GM12801 (cell line): Measurements from ENCODE around the gene SSR3.

ENCODE experiments used
- TF ChIP-seq, protein P1 (sequence below): IDR thresholded peaks from one replicate; pipeline ENCODE4 v1.5.1; 2011; ENCODE audit warnings: control low read depth; ENCODE audit not compliant: insufficient read length; ENCODE audit errors: extremely low read depth

Gene SSR3

DNA sequence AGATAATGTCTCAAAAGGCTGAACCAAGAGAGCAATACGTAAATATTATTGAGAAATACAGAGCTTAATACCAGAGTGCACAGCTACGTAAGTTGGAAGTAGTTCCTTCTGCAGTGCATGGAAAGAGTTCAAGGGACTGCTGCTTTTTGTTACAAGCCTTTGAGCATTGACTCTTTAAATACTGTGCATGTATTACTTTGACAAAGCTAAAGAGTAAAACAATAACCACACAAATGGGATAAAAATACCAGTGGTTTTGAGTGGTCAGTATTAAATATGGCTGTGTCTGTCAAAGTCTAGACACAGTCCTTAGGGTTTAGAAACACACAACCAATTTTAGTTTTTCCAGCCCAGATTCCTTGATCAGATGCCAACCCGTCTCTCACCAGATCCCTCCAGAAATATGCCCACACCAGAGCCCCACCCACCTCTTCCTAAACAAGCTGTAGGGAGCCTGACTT lies 62.1 kb downstream of the SSR3 start:
- TF ChIP-seq, protein P1, sequence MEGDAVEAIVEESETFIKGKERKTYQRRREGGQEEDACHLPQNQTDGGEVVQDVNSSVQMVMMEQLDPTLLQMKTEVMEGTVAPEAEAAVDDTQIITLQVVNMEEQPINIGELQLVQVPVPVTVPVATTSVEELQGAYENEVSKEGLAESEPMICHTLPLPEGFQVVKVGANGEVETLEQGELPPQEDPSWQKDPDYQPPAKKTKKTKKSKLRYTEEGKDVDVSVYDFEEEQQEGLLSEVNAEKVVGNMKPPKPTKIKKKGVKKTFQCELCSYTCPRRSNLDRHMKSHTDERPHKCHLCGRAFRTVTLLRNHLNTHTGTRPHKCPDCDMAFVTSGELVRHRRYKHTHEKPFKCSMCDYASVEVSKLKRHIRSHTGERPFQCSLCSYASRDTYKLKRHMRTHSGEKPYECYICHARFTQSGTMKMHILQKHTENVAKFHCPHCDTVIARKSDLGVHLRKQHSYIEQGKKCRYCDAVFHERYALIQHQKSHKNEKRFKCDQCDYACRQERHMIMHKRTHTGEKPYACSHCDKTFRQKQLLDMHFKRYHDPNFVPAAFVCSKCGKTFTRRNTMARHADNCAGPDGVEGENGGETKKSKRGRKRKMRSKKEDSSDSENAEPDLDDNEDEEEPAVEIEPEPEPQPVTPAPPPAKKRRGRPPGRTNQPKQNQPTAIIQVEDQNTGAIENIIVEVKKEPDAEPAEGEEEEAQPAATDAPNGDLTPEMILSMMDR = no peak

DNA sequence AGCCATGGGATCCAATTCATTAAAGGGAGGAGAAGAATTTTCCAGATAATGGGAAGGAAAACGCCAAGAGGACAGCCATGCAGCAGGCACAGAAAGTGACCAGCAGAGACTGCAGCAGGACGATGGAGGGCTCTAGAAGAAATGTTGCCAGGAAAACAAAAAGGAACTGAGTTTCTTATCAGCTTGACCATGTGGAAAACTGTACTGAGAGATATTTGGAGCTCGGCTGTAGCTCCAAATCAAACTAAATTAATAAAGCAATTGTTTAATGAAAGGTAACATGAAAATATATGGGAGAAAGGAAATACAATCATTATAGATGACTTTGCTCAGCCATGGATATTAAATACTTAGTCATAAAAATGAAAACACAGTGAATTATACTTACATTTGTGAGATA lies 63.7 kb downstream of the SSR3 start:
- TF ChIP-seq, protein P1 = no peak
